Liver (tissue), 3 donors: ENCODE data around the gene COPS9.

Source experiments
- GABPA ChIP-seq, 2 donors: IDR thresholded peaks in 1 of 2; conservative IDR thresholded peaks in 1 of 2; 2 replicates each; pipeline ENCODE4 v1.6.1; 2016; ENCODE audit warnings: antibody characterized with exemption in 2 of 2, mild to moderate bottlenecking in 1 of 2, moderate library complexity in 1 of 2
- JUND ChIP-seq, 2 donors: IDR thresholded peaks; 2 replicates each; pipeline ENCODE4 v1.6.1; 2016; ENCODE audit warnings: antibody characterized with exemption in 2 of 2
- NR2F2 ChIP-seq: IDR thresholded peaks from 2 replicates; pipeline ENCODE4 v1.6.1; 2016; ENCODE audit warnings: antibody characterized with exemption
- RAD21 ChIP-seq, 2 donors: IDR thresholded peaks; 2 replicates each; pipeline ENCODE4 v1.6.1; 2016; ENCODE audit warnings: antibody characterized with exemption in 2 of 2, mild to moderate bottlenecking in 2 of 2
- RXRA ChIP-seq, 2 donors: IDR thresholded peaks; 2 replicates each; pipeline ENCODE4 v1.6.1; 2017 to 2018; ENCODE audit warnings: antibody characterized with exemption in 2 of 2, mild to moderate bottlenecking in 1 of 2
- SP1 ChIP-seq: IDR thresholded peaks from 2 replicates; pipeline ENCODE4 v1.6.1; 2018; ENCODE audit warnings: antibody characterized with exemption, mild to moderate bottlenecking
- TF ChIP-seq, protein P1 (sequence below): IDR thresholded peaks from 2 replicates; pipeline ENCODE4 v1.6.1; 2016; ENCODE audit warnings: antibody characterized with exemption, mild to moderate bottlenecking
- TF ChIP-seq, protein P2 (sequence below): fragments of 150-350 bp; IDR thresholded peaks from 2 replicates; pipeline ENCODE4 v1.5.1; 2017; ENCODE audit warnings: improper control_type of control experiment, low read depth, low read length; ENCODE audit not compliant: missing input control
- TF ChIP-seq, protein P3 (sequence below): IDR thresholded peaks from 2 replicates; pipeline ENCODE4 v1.6.1; 2016; ENCODE audit warnings: antibody characterized with exemption
- TF ChIP-seq, protein P4 (sequence below): IDR thresholded peaks from 2 replicates; pipeline ENCODE4 v1.6.1; 2016; ENCODE audit warnings: antibody characterized with exemption
- donor health status: healthy.
- donor health status: healthy.

GRCh38 chr2:240182476-240182875 is 46.4 kb upstream of the COPS9 start:
- TF ChIP-seq, protein P1, sequence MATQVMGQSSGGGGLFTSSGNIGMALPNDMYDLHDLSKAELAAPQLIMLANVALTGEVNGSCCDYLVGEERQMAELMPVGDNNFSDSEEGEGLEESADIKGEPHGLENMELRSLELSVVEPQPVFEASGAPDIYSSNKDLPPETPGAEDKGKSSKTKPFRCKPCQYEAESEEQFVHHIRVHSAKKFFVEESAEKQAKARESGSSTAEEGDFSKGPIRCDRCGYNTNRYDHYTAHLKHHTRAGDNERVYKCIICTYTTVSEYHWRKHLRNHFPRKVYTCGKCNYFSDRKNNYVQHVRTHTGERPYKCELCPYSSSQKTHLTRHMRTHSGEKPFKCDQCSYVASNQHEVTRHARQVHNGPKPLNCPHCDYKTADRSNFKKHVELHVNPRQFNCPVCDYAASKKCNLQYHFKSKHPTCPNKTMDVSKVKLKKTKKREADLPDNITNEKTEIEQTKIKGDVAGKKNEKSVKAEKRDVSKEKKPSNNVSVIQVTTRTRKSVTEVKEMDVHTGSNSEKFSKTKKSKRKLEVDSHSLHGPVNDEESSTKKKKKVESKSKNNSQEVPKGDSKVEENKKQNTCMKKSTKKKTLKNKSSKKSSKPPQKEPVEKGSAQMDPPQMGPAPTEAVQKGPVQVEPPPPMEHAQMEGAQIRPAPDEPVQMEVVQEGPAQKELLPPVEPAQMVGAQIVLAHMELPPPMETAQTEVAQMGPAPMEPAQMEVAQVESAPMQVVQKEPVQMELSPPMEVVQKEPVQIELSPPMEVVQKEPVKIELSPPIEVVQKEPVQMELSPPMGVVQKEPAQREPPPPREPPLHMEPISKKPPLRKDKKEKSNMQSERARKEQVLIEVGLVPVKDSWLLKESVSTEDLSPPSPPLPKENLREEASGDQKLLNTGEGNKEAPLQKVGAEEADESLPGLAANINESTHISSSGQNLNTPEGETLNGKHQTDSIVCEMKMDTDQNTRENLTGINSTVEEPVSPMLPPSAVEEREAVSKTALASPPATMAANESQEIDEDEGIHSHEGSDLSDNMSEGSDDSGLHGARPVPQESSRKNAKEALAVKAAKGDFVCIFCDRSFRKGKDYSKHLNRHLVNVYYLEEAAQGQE: no peak
- TF ChIP-seq, protein P2, sequence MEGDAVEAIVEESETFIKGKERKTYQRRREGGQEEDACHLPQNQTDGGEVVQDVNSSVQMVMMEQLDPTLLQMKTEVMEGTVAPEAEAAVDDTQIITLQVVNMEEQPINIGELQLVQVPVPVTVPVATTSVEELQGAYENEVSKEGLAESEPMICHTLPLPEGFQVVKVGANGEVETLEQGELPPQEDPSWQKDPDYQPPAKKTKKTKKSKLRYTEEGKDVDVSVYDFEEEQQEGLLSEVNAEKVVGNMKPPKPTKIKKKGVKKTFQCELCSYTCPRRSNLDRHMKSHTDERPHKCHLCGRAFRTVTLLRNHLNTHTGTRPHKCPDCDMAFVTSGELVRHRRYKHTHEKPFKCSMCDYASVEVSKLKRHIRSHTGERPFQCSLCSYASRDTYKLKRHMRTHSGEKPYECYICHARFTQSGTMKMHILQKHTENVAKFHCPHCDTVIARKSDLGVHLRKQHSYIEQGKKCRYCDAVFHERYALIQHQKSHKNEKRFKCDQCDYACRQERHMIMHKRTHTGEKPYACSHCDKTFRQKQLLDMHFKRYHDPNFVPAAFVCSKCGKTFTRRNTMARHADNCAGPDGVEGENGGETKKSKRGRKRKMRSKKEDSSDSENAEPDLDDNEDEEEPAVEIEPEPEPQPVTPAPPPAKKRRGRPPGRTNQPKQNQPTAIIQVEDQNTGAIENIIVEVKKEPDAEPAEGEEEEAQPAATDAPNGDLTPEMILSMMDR: no peak
- no peak for TF ChIP-seq RAD21 (IDR thresholded peaks at IDR 0.05)
- TF ChIP-seq, protein P3, sequence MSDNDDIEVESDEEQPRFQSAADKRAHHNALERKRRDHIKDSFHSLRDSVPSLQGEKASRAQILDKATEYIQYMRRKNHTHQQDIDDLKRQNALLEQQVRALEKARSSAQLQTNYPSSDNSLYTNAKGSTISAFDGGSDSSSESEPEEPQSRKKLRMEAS: no peak
- TF ChIP-seq RXRA (IDR thresholded peaks at IDR 0.05): no peak
- TF ChIP-seq GABPA (IDR thresholded peaks at IDR 0.05 in 1 of 2, conservative IDR thresholded peaks at IDR 0.05 in 1 of 2): no peak
- no peak for TF ChIP-seq SP1
- TF ChIP-seq JUND (IDR thresholded peaks at IDR 0.05): no peak
- no peak for TF ChIP-seq NR2F2
- TF ChIP-seq, protein P4, sequence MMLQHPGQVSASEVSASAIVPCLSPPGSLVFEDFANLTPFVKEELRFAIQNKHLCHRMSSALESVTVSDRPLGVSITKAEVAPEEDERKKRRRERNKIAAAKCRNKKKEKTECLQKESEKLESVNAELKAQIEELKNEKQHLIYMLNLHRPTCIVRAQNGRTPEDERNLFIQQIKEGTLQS: no peak
